ENCODE results near the gene GLRX.

The GLRX gene

GRCh38 chr5:95779611-95780010 lies 42.9 kb downstream of the GLRX start:
- FAIRE-seq, result no peak

- FAIRE-seq, result no peak
Observed at GRCh38 chr5:95778713-95779436, 43.7 kb downstream of the GLRX start.

GRCh38 chr5:95777441-95777840 lies 45.1 kb downstream of the GLRX start:
- no peak for FAIRE-seq

GRCh38 chr5:95773335-95774059 lies 49.0 kb downstream of the GLRX start:
- no peak for FAIRE-seq

GRCh38 chr5:95771892-95772291 lies 50.6 kb downstream of the GLRX start:
- FAIRE-seq, result no peak

- no peak for FAIRE-seq
Observed at GRCh38 chr5:95770830-95771708, 51.5 kb downstream of the GLRX start.

- no peak for FAIRE-seq
Observed at GRCh38 chr5:95768731-95769130, 53.8 kb downstream of the GLRX start.

GRCh38 chr5:95763941-95764340 lies 58.6 kb downstream of the GLRX start:
- FAIRE-seq, result no peak
